GM23338 (cell line): ENCODE results near the gene SELENOS. TPM values are rescaled to one million over a fixed set of nuclear protein-coding genes. Genes with fewer than 3 reads are reported as not detected.

Experiments
- ATAC-seq: fragments of 200-7000 bp; cut with Tn5 transposase; 3 replicates; pipeline ENCODE4 v1.9.1; 2020
- DNase-seq: peaks from one replicate; pipeline ENCODE4 v3.0.0-alpha.2; 2015; ENCODE audit warnings: low spot score
- H2AFZ ChIP-seq: fragments of 200-600 bp; sonication (generic); 2 replicates; pipeline ENCODE4 v1.8.0; 2016; ENCODE audit warnings: antibody characterized with exemption, mild to moderate bottlenecking, moderate library complexity
- H3F3A ChIP-seq: fragments of 200-600 bp; sonication (generic); replicated peaks from 2 replicates; pipeline ENCODE4 v1.8.0; 2017; ENCODE audit warnings: antibody characterized with exemption, mixed run types, low read depth
- H3K27ac ChIP-seq: fragments of 200-600 bp; sonication (generic); 2 replicates; pipeline ENCODE4 v1.6.1; 2016; ENCODE audit warnings: low read depth
- H3K27me3 ChIP-seq: fragments of 200-600 bp; sonication (generic); 2 replicates; pipeline ENCODE4 v1.8.0; 2016; ENCODE audit warnings: mild to moderate bottlenecking, mixed run types, moderate library complexity; ENCODE audit not compliant: insufficient read depth
- H3K36me3 ChIP-seq: fragments of 200-600 bp; sonication (generic); 2 replicates; pipeline ENCODE4 v1.8.0; 2016; ENCODE audit warnings: mild to moderate bottlenecking; ENCODE audit not compliant: insufficient read depth
- H3K4me1 ChIP-seq: fragments of 200-600 bp; sonication (generic); 2 replicates; pipeline ENCODE4 v1.8.0; 2016; ENCODE audit warnings: mild to moderate bottlenecking, moderate library complexity; ENCODE audit not compliant: insufficient read depth
- H3K4me2 ChIP-seq: fragments of 200-600 bp; sonication (generic); 2 replicates; pipeline ENCODE4 v1.7.1; 2017; ENCODE audit warnings: mixed run types
- H3K4me3 ChIP-seq: fragments of 200-600 bp; sonication (generic); 2 replicates; pipeline ENCODE4 v1.6.1; 2016; ENCODE audit warnings: mixed run types
- H3K79me2 ChIP-seq: fragments of 200-600 bp; sonication (generic); replicated peaks from 2 replicates; pipeline ENCODE4 v1.8.0; 2017; ENCODE audit warnings: mild to moderate bottlenecking; ENCODE audit not compliant: insufficient read depth
- H3K9me2 ChIP-seq: fragments of 200-600 bp; sonication (generic); 2 replicates; pipeline ENCODE4 v1.8.0; 2017; ENCODE audit not compliant: insufficient read depth
- H4K20me1 ChIP-seq: fragments of 200-600 bp; sonication (generic); replicated peaks from 2 replicates; pipeline ENCODE4 v1.8.0; 2017; ENCODE audit warnings: mild to moderate bottlenecking; ENCODE audit not compliant: insufficient read depth
- H3K27ac Mint-ChIP-seq: 2 replicates; pipeline ENCODE4 v1.8.0; 2020; ENCODE audit warnings: inconsistent platforms, mild to moderate bottlenecking, moderate library complexity, mixed read lengths
- H3K27me3 Mint-ChIP-seq: 3 replicates; pipeline ENCODE4 v1.8.0; 2022; ENCODE audit warnings: low read depth, mild to moderate bottlenecking, moderate library complexity, mixed read lengths, inconsistent platforms; ENCODE audit not compliant: insufficient read depth, poor library complexity
- H3K36me3 Mint-ChIP-seq: 3 replicates; pipeline ENCODE4 v1.8.0; 2021; ENCODE audit warnings: low read depth, mild to moderate bottlenecking, inconsistent platforms, moderate library complexity, mixed read lengths
- H3K4me1 Mint-ChIP-seq: 3 replicates; pipeline ENCODE4 v1.8.0; 2020; ENCODE audit warnings: mild to moderate bottlenecking, inconsistent platforms, mixed read lengths
- H3K4me3 Mint-ChIP-seq: 3 replicates; pipeline ENCODE4 v1.8.0; 2021; ENCODE audit warnings: moderate library complexity, mild to moderate bottlenecking, inconsistent platforms, mixed read lengths
- H3K9me3 Mint-ChIP-seq: 3 replicates; pipeline ENCODE4 v1.8.0; 2020; ENCODE audit warnings: moderate library complexity, mild to moderate bottlenecking, inconsistent platforms, mixed read lengths
- CREB1 ChIP-seq: fragments of 250-450 bp; sonication (Bioruptor Pico); IDR thresholded peaks from 2 replicates; pipeline ENCODE4 v1.5.0; 2020; ENCODE audit warnings: low read depth, mild to moderate bottlenecking, moderate library complexity
- EZH2 ChIP-seq: fragments of 200-600 bp; sonication (generic); IDR thresholded peaks from one replicate; pipeline ENCODE4 v1.8.0; 2017; ENCODE audit warnings: antibody characterized with exemption, mild to moderate bottlenecking, low read depth; ENCODE audit not compliant: unreplicated experiment
- EZH2phosphoT487 ChIP-seq: fragments of 200-600 bp; sonication (generic); IDR thresholded peaks from one replicate; pipeline ENCODE4 v1.8.1; 2018; ENCODE audit warnings: antibody characterized with exemption; ENCODE audit not compliant: unreplicated experiment
- JUNB ChIP-seq: IDR thresholded peaks from one replicate; pipeline ENCODE4 v1.6.1; 2016; ENCODE audit warnings: antibody characterized with exemption; ENCODE audit not compliant: unreplicated experiment
- NANOG ChIP-seq: IDR thresholded peaks from 2 replicates; pipeline ENCODE4 v1.6.1; 2016; ENCODE audit warnings: antibody characterized with exemption, borderline replicate concordance
- POLR2AphosphoS5 ChIP-seq: IDR thresholded peaks from 2 replicates; pipeline ENCODE4 v1.6.1; 2016; ENCODE audit warnings: antibody characterized with exemption, low read depth
- STAT1 ChIP-seq: IDR thresholded peaks from one replicate; pipeline ENCODE4 v1.6.1; 2016; ENCODE audit warnings: antibody characterized with exemption; ENCODE audit not compliant: unreplicated experiment
- ZNF114 ChIP-seq: fragments of 250-450 bp; sonication (Bioruptor Pico); IDR thresholded peaks from 2 replicates; pipeline ENCODE4 v1.5.0; 2020; ENCODE audit warnings: mild to moderate bottlenecking, moderate library complexity
- ZNF331 ChIP-seq: fragments of 250-450 bp; sonication (Bioruptor Pico); IDR thresholded peaks from 2 replicates; pipeline ENCODE4 v1.5.0; 2020; ENCODE audit warnings: low read depth, mild to moderate bottlenecking, moderate library complexity
- polyA plus RNA-seq: library from polyadenylated mRNA; unstranded; fragments of >200 nt; fragmentation: Nextera tagmentation; extraction: Ambion mirVana; gene quantifications from 2 replicates; pipeline ENCODE4 v1.2.1, GENCODE V29; 2016
- total RNA-seq: library from RNA; depleted of rRNA; stranded (reverse); fragments of >200 nt; shearing (Covaris generic); gene quantifications from 2 replicates; pipeline ENCODE4 v1.2.3, GENCODE V29; 2014
- TF ChIP-seq, protein P1 (sequence below): IDR thresholded peaks from 2 replicates; pipeline ENCODE4 v1.6.1; 2016; ENCODE audit warnings: antibody characterized with exemption
- TF ChIP-seq, protein P2 (sequence below), 2 experiments: fragments of 200-600 bp in 1 of 2; sonication (generic) in 1 of 2; conservative IDR thresholded peaks; 2 replicates each; pipeline versions ENCODE4 v1.5.1 to v1.6.1; 2016 to 2017; ENCODE audit warnings: antibody characterized with exemption in 2 of 2, low read depth in 2 of 2, mild to moderate bottlenecking in 2 of 2, moderate library complexity in 1 of 2
- TF ChIP-seq, protein P3 (sequence below): fragments of 250-450 bp; sonication (Bioruptor Pico); IDR thresholded peaks from 2 replicates; pipeline ENCODE4 v1.5.0; 2020; ENCODE audit warnings: mild to moderate bottlenecking, moderate library complexity
- TF ChIP-seq, protein P4 (sequence below): IDR thresholded peaks from one replicate; pipeline ENCODE4 v1.6.1; 2018; ENCODE audit warnings: antibody characterized with exemption; ENCODE audit not compliant: unreplicated experiment

SELENOS gene
- total and polyA plus RNA-seq, 2 experiments from 2014 or later, result 37.0 to 106 TPM

DNA sequence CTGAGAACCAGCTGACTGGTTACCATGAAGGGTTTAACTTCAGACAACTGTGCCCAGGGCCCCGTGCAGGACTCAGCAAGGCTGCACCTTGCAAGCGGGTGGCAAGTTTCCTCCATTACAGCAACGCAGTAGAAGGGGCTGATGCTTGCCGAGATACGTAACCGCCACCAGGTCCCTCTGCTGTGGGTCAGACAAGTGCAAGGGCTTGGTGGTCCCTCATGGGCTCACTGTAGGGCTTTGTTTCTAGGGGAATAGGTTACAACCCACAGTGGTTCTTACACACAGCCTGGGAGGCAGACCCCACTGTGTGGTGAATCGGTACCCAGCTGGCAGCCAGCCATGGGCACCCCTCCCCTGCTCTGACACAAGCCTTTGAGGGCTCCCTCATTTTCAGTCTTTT, 33.2 kb upstream of the SELENOS start:
- H3K4me1 Mint-ChIP-seq, result no peaks in the 10 kb centered on the region
- H3K9me3 Mint-ChIP-seq, result no peaks in the 10 kb centered on the region
- no peak for DNase-seq

More for the DNA sequence above, 33.2 kb upstream of the SELENOS start:
- Histone ChIP-seq H3K4me3 (no peak overlapping the region), H4K20me1 (no peaks in the 10 kb centered on the region), H2AFZ (no peak overlapping the region), H3K9me2 (no peaks in the 10 kb centered on the region), H3K4me1 (no peaks in the 10 kb centered on the region), H3K4me2 (no peak overlapping the region), H3F3A (no peaks in the 10 kb centered on the region), H3K27ac (no peak overlapping the region), H3K36me3 (no peaks in the 10 kb centered on the region), H3K27me3 (no peaks in the 10 kb centered on the region), H3K79me2 (no peaks in the 10 kb centered on the region)
- H3K27ac Mint-ChIP-seq, result no peak overlapping the region
- no peak for ATAC-seq
- no peaks in the 10 kb centered on the region for H3K36me3 Mint-ChIP-seq
- TF ChIP-seq, protein P1, sequence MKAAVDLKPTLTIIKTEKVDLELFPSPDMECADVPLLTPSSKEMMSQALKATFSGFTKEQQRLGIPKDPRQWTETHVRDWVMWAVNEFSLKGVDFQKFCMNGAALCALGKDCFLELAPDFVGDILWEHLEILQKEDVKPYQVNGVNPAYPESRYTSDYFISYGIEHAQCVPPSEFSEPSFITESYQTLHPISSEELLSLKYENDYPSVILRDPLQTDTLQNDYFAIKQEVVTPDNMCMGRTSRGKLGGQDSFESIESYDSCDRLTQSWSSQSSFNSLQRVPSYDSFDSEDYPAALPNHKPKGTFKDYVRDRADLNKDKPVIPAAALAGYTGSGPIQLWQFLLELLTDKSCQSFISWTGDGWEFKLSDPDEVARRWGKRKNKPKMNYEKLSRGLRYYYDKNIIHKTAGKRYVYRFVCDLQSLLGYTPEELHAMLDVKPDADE, result no peak
- no peak for TF ChIP-seq JUNB
- TF ChIP-seq NANOG, result no peak
- no peak for TF ChIP-seq ZNF331 (CRISPR knock-in tag)
- TF ChIP-seq POLR2AphosphoS5, result no peak
- TF ChIP-seq EZH2phosphoT487, result no peak
- TF ChIP-seq, protein P2, sequence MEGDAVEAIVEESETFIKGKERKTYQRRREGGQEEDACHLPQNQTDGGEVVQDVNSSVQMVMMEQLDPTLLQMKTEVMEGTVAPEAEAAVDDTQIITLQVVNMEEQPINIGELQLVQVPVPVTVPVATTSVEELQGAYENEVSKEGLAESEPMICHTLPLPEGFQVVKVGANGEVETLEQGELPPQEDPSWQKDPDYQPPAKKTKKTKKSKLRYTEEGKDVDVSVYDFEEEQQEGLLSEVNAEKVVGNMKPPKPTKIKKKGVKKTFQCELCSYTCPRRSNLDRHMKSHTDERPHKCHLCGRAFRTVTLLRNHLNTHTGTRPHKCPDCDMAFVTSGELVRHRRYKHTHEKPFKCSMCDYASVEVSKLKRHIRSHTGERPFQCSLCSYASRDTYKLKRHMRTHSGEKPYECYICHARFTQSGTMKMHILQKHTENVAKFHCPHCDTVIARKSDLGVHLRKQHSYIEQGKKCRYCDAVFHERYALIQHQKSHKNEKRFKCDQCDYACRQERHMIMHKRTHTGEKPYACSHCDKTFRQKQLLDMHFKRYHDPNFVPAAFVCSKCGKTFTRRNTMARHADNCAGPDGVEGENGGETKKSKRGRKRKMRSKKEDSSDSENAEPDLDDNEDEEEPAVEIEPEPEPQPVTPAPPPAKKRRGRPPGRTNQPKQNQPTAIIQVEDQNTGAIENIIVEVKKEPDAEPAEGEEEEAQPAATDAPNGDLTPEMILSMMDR (conservative IDR thresholded peaks at IDR 0.05; ENCODE audit: low read depth in 2 of 2), result no peak
- no peak for TF ChIP-seq CREB1 (CRISPR knock-in tag)
- TF ChIP-seq, protein P3, sequence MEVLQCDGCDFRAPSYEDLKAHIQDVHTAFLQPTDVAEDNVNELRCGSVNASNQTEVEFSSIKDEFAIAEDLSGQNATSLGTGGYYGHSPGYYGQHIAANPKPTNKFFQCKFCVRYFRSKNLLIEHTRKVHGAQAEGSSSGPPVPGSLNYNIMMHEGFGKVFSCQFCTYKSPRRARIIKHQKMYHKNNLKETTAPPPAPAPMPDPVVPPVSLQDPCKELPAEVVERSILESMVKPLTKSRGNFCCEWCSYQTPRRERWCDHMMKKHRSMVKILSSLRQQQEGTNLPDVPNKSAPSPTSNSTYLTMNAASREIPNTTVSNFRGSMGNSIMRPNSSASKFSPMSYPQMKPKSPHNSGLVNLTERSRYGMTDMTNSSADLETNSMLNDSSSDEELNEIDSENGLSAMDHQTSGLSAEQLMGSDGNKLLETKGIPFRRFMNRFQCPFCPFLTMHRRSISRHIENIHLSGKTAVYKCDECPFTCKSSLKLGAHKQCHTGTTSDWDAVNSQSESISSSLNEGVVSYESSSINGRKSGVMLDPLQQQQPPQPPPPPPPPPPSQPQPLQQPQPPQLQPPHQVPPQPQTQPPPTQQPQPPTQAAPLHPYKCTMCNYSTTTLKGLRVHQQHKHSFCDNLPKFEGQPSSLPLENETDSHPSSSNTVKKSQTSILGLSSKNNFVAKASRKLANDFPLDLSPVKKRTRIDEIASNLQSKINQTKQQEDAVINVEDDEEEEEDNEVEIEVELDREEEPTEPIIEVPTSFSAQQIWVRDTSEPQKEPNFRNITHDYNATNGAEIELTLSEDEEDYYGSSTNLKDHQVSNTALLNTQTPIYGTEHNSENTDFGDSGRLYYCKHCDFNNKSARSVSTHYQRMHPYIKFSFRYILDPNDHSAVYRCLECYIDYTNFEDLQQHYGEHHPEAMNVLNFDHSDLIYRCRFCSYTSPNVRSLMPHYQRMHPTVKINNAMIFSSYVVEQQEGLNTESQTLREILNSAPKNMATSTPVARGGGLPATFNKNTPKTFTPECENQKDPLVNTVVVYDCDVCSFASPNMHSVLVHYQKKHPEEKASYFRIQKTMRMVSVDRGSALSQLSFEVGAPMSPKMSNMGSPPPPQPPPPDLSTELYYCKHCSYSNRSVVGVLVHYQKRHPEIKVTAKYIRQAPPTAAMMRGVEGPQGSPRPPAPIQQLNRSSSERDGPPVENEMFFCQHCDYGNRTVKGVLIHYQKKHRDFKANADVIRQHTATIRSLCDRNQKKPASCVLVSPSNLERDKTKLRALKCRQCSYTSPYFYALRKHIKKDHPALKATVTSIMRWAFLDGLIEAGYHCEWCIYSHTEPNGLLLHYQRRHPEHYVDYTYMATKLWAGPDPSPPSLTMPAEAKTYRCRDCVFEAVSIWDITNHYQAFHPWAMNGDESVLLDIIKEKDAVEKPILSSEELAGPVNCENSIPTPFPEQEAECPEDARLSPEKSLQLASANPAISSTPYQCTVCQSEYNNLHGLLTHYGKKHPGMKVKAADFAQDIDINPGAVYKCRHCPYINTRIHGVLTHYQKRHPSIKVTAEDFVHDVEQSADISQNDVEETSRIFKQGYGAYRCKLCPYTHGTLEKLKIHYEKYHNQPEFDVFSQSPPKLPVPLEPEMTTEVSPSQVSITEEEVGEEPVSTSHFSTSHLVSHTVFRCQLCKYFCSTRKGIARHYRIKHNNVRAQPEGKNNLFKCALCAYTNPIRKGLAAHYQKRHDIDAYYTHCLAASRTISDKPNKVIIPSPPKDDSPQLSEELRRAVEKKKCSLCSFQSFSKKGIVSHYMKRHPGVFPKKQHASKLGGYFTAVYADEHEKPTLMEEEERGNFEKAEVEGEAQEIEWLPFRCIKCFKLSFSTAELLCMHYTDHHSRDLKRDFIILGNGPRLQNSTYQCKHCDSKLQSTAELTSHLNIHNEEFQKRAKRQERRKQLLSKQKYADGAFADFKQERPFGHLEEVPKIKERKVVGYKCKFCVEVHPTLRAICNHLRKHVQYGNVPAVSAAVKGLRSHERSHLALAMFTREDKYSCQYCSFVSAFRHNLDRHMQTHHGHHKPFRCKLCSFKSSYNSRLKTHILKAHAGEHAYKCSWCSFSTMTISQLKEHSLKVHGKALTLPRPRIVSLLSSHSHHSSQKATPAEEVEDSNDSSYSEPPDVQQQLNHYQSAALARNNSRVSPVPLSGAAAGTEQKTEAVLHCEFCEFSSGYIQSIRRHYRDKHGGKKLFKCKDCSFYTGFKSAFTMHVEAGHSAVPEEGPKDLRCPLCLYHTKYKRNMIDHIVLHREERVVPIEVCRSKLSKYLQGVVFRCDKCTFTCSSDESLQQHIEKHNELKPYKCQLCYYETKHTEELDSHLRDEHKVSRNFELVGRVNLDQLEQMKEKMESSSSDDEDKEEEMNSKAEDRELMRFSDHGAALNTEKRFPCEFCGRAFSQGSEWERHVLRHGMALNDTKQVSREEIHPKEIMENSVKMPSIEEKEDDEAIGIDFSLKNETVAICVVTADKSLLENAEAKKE (CRISPR knock-in tag), result no peak
- TF ChIP-seq EZH2, result no peak
- TF ChIP-seq, protein P4, sequence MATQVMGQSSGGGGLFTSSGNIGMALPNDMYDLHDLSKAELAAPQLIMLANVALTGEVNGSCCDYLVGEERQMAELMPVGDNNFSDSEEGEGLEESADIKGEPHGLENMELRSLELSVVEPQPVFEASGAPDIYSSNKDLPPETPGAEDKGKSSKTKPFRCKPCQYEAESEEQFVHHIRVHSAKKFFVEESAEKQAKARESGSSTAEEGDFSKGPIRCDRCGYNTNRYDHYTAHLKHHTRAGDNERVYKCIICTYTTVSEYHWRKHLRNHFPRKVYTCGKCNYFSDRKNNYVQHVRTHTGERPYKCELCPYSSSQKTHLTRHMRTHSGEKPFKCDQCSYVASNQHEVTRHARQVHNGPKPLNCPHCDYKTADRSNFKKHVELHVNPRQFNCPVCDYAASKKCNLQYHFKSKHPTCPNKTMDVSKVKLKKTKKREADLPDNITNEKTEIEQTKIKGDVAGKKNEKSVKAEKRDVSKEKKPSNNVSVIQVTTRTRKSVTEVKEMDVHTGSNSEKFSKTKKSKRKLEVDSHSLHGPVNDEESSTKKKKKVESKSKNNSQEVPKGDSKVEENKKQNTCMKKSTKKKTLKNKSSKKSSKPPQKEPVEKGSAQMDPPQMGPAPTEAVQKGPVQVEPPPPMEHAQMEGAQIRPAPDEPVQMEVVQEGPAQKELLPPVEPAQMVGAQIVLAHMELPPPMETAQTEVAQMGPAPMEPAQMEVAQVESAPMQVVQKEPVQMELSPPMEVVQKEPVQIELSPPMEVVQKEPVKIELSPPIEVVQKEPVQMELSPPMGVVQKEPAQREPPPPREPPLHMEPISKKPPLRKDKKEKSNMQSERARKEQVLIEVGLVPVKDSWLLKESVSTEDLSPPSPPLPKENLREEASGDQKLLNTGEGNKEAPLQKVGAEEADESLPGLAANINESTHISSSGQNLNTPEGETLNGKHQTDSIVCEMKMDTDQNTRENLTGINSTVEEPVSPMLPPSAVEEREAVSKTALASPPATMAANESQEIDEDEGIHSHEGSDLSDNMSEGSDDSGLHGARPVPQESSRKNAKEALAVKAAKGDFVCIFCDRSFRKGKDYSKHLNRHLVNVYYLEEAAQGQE, result no peak
- no peak for TF ChIP-seq STAT1
- TF ChIP-seq ZNF114, result no peak
- no peak overlapping the region for H3K4me3 Mint-ChIP-seq
- peaks cover 7% of the 10 kb centered on the region for H3K27me3 Mint-ChIP-seq
